GM12892 (cell line): Measurements from ENCODE around the gene SPI1.

ENCODE experiments used
- POLR2A ChIP-seq: IDR thresholded peaks from 2 replicates; pipeline ENCODE4 v1.6.1; 2011; ENCODE audit warnings: low read depth, low read length, control low read depth
- TAF1 ChIP-seq: IDR thresholded peaks from 2 replicates; pipeline ENCODE4 v1.6.1; 2011; ENCODE audit warnings: low read depth, mild to moderate bottlenecking, control low read depth, low read length, borderline replicate concordance

- TF ChIP-seq TAF1 (no peak), POLR2A (no peak)
Measured at GRCh38 chr11:47356998-47357329, 21.4 kb downstream of the SPI1 start.
